ENCODE results near the gene TRAPPC3L.

- TF ChIP-seq POLR2AphosphoS5 (IDR thresholded peaks at IDR 0.05) (no peak), EZH2 (IDR thresholded peaks at IDR 0.05; ENCODE audit: borderline replicate concordance, insufficient read depth, low read length, poor library complexity, severe bottlenecking) (no peak)
- TF ChIP-seq, protein P1, sequence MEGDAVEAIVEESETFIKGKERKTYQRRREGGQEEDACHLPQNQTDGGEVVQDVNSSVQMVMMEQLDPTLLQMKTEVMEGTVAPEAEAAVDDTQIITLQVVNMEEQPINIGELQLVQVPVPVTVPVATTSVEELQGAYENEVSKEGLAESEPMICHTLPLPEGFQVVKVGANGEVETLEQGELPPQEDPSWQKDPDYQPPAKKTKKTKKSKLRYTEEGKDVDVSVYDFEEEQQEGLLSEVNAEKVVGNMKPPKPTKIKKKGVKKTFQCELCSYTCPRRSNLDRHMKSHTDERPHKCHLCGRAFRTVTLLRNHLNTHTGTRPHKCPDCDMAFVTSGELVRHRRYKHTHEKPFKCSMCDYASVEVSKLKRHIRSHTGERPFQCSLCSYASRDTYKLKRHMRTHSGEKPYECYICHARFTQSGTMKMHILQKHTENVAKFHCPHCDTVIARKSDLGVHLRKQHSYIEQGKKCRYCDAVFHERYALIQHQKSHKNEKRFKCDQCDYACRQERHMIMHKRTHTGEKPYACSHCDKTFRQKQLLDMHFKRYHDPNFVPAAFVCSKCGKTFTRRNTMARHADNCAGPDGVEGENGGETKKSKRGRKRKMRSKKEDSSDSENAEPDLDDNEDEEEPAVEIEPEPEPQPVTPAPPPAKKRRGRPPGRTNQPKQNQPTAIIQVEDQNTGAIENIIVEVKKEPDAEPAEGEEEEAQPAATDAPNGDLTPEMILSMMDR (IDR thresholded peaks at IDR 0.05; ENCODE audit: poor library complexity, severe bottlenecking) = no peak
Measured at GRCh38 chr6:116491610-116492330, 53.7 kb downstream of the TRAPPC3L start.

Measured in neural cell (in vitro differentiated cells).